ENCODE data around the gene SASS6.
A peak's percentile ranks its signal among the peaks of the same experiment; 100 is the strongest.
"Not testable (repeated sequence)": the region's sequence is repeated elsewhere in the genome, so short reads cannot be mapped to it uniquely, and the experiment has no call there.

The SASS6 gene

DNA sequence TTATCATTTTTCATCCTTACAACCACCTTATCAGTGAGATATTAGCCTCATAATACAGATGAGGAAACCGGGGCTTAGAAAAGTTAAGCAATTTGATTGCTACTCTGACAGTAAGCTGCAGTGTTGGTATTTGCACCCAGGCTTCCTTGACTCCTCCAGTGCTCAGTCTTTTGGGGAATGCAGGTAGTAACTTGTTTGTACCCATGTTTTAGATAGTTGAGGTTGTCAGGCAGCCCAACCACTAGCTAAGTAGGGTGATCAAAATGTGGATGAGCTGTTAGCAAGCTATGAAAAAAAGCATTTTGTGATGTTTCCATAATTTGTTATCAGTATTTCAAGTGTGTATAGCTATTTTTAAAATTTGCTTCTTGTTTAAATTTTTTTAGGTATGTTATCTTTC is 80.8 kb downstream of the SASS6 start:
- no peak for TF ChIP-seq CTCF (conservative IDR thresholded peaks at IDR 0.05; ENCODE audit: low read depth, low read length)
- no peak for DNase-seq (ENCODE audit: low read depth)

DNA sequence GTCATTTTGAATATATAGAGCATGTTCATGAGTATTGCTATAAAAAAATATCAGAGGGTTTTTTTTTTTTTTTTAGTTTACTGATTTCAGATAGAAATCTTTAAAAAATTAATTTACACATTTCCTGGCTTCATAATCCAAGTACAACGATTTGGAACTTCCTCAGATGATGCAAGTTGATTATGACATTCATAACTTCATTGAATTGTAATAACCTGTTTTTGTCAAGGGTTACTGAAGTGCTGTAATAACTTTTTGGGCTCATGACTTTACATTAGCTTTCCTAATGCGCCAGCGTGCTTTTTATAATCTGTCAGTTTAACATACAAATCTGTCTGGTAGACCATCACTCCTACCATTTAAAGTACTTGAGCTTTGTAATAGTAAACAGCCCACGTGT is 81.3 kb downstream of the SASS6 start:
- TF ChIP-seq CTCF (conservative IDR thresholded peaks at IDR 0.05; ENCODE audit: low read depth, low read length) = no peak
- no peak overlapping the region for H3K4me3 ChIP-seq (ENCODE audit: low read depth, low read length)
- no peak for DNase-seq (ENCODE audit: low read depth)

More for the DNA sequence above, 80.8 kb downstream of the SASS6 start:
- H3K4me3 ChIP-seq (ENCODE audit: low read depth, low read length) = no peak overlapping the region

DNA sequence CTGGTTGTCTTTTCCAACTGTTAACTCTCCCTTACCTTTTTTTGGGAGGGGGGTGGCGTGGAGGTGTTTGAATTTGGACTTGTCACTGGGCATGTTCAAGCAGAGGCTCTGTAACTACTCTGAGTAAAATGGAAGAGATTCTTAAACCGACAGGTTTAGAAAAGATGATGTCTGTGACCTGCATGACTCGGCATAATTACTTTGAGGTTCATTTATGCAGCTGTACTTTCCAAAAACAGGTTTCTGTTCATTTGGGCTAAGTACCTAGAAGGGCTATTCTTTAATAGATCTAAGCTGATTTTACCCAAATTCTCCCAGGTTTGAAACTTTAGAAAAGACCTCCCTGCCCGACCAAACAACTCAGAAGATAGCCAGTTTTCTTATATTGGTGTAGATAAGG is 82.6 kb downstream of the SASS6 start:
- DNase-seq (ENCODE audit: low read depth) = no peak
- no peak overlapping the region for H3K4me3 ChIP-seq (ENCODE audit: low read depth, low read length)
- no peak for TF ChIP-seq CTCF (conservative IDR thresholded peaks at IDR 0.05; ENCODE audit: low read depth, low read length)

DNA sequence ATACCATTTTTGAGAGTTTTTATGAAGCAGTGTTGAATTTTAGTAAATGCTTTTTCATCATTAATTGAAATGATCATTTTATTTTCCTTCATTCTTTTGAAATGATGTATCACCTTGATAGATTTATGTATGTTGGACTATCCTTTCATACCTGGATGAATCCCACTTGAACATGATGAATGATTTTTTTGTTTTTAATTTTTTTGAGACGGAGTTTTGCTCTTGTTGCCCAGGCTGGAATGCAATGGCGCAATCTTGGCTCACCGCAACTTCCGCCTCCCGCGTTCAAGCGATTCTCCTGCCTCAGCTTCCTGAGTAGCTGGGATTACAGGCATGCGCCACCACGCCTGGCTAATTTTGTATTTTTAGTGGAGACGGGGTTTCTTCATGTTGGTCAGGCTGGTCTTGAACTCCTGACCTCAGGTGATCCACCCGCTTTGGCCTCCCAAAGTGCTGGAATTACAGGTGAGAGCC is 85.5 kb downstream of the SASS6 start:
- H3K4me3 ChIP-seq (ENCODE audit: low read depth, low read length); DNase-seq (ENCODE audit: low read depth): not testable (repeated sequence)

GRCh38 chr1:100045206-100045605 is 87.5 kb downstream of the SASS6 start:
- DNase-seq (ENCODE audit: low read depth) = no peak
- H3K4me3 ChIP-seq (ENCODE audit: low read depth, low read length) = no peak overlapping the region
- no peak for TF ChIP-seq CTCF (conservative IDR thresholded peaks at IDR 0.05; ENCODE audit: low read depth, low read length)

- DNase-seq (ENCODE audit: low read depth) = no peak
- no peak for TF ChIP-seq CTCF (conservative IDR thresholded peaks at IDR 0.05; ENCODE audit: low read depth, low read length)
- H3K4me3 ChIP-seq (ENCODE audit: low read depth, low read length) = peak overlapping the region; percentile 89
Measured at GRCh38 chr1:100039591-100039990, 93.1 kb downstream of the SASS6 start.

DNA sequence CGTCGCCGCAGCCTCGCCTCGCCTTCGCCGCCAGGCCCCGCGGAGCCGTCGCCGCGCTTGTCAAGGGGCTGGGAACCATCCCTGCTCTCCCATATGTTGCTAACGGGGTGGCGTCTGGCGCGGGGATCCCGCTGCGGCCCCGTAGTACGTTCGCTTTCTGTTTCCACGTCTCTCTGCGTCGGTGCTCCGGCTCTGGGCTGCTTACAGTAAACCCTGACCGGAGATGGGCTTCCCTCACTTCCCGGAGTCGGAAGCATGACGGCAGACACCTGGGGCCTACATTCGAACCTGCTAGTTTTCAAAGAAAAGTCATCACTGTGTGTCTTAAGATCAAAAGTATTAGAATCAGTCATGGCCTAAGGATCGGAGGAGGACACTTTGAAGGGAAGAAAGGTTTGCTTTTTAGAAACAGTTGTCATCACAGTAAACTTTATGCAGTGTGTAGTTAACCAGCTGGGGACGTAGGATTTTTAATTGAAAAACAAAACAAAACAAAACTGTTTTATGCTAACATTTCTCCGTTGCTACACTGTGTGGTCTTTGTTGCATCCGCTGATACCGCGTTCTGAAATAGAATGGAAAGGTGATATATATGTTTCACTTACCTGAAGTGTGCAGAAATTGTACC is 94.0 kb downstream of the SASS6 start:
- peak; percentile 85 for DNase-seq (ENCODE audit: low read depth)
- no peak for TF ChIP-seq CTCF (conservative IDR thresholded peaks at IDR 0.05; ENCODE audit: low read depth, low read length)
- peak overlapping the region; percentile 89 for H3K4me3 ChIP-seq (ENCODE audit: low read depth, low read length)
